ENCODE results near the gene HABP2.

HABP2 gene

DNA sequence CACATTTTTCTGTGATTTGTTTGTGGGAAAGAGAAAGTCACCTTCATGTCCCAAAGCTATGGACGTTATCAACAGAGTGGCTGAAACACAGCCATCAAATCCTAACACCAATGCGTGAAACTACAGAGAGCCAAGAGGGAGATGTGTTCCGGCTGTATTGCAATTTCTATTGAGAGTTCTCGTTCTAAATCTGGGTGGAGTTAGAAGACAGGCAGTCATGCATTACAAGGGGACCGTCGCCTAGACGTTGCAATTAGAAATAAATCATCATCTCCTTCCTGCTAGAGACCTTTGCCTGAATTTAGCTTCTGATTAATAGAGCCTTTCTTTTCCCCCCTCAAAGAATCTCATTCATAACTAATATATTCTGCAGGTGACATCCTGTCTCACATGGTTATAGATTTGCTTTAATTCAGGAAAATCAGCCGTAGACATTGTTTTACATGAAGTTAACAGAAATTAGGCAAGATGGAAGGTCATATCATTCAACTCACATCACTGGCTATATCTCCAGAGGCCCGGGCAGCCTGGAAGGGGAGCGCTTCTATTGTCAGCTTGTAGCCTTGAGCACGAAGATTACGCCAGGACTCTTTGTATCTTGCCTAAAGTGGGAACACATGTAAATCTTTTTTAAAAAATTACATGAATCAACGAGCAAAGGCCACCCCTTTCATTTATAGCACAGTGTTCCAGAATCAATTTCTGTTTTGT is 52.6 kb downstream of the HABP2 start:
- no peak for DNase-seq

DNA sequence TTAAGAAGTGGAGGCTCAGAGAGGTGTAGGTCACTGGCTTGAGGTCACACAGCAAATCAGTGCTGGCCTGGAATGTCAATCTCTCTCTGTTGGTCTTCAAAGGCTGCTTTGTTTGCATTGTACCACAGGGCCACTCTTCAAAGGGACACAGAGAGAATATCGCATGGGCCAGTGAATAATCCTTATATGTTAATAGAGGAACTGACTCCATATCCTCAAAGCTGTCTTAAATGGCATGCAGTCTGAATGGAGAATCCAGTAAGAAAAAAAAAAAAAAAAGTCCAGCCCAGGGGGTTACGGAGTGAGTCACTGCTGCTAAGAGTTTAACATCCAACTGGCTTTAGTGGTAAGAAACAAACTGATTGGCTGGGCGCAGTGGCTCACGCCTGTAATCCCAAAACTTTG is 56.9 kb downstream of the HABP2 start:
- DNase-seq, result no peak

DNA sequence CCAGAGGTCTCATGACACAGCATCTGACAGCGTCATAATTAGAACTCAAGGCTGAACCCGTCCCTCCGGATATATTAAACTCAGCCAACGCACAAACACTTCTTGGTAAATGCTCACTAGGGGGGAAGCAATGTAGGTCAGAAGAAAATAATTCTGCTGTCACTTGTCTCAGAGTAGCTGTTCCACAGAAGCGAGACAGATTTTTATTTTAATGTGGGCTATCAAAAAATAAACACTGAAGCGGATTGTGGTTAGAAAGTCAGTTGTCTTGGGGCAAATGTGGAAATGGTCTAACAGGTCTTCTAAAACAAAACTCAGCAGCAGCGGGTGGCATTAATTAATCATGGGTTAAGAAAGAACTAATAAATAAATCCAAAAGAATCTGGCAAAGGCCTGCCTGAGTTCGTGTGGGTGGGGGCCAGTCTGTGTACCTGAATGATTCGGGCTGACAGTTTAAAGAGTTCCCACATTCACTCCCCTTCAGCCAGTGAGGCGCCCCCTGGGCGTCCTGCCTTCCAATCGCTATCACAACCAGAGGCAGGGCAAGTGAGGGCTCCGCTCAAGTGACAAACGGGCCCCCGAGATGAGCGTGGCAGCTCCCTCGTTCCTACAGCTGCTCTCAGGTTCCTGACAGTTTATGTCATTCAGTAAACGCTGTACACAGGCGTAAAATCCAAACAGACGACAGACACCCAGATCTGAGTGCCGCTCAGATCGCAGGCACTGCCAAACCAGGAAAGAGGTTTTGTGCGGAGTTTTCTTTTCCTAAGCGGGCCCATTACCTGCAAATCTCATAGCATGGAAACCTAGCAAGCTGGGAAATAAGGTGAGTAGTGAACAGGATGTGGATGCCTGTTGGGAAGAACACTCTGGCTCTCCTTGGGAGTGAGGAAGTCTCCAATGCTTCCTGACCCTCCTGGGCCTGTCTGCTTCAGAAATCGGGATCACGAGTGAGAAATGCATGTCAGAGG is 58.1 kb downstream of the HABP2 start:
- no peak for DNase-seq

DNA sequence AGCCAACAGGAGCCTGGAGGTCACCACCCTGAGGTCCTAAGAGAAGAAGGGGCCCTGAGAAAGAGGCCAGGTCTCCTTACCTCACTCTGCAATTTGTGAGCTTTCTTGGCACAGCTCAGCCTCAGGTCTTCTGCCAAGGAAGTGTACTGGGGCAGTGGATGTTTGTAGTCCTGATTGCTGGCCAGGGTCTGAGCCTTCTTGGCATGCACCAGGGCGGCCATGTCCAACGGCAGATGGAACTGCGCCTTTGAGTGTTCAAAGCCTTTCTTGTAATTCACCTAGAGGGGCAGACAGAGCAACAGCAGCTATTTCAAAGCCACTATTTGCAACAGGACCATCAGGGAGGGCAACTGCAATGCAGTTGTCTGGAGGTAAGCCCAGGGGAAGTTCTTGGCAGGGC is 59.3 kb downstream of the HABP2 start:
- DNase-seq, result no peak

DNA sequence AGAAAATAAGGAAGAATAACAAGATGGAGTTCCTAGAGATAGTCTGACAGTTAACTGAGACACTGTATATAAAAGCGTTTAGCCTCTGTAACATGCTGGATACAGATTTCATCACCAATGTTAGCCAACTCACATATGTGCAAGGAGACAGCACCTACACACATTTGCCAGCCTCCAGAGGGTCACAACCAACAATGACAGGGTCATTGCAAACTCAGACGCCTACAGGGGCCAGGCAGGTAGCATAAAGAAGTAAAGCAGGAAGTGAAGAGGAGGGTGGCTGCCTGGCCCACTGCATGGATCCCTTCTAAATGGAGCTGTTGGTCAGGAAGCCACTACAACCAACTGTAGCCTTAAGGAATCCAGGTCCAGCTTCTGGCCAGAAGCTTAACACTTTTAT is 60.6 kb downstream of the HABP2 start:
- no peak for DNase-seq

DNA sequence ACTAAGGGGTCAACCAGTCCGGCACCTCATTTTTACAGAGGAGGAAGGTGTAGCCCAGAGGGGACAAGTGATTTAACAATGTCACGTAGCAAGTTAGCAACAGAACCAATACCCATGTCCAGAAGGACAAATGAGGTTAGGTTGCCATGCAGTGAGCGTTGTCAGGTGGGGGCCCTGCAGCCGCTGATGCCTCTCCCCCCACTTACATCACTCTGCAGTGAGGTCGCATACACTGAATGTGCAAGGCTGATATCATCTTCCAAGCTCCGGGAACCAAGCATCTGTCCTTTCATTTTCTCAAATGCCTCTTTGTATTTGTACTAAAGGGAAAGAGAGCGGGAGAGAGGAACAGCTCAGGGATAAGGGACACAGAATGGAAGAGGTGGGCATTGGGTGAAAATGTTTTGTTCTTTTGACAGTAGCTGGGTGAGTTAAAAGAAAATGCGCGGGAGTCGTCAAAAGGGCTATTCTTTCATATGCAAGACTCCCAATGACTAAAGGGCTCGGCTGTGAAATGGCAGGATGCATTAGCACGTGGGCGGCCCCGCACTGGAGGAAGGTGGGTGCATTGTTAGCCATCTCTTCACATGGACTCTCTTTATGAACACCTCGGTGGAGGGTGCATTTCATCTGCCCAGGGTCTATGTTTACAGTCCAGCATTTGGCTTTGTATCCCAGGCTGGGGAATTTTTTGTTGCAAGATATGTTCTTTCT is 61.3 kb downstream of the HABP2 start:
- no peak for DNase-seq

DNA sequence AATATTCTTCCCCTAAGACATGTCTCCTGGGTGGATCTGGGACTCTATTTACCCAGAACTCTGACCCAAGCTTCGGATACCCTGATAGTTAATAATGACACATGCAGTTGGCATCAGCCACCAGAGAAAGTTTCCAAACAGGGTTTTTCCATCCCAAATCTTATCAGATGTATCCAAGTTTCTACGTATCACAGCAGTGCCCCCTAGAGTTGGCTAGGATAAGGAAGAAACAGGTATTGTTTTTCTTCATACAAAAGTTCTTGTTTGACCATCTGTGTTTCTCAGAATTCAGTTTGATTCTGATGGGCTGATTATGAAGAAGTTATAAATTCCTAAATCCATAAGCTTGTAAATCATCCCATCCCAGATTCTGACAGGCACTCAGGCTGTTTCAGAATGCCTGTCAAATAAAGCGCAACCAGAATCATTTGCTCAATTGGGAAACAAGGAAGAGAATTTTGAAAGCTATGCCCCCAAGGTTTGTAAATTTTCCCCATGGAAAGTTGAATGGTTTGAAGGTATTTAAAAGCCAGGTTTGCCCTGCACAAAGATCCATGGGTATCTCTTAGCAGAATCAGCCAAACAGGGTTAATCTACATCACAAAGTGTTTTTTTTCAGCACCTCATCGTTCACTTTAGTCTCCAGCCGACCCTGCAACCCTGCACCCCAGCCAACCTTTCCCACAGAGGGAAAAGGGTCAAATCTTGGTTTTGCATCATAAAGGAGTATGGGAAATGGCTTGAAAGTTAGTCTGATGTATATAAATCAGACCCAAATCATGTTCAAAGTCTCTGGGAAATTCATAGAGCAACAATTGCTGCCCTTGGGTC is 63.6 kb downstream of the HABP2 start:
- DNase-seq, result no peak

DNA sequence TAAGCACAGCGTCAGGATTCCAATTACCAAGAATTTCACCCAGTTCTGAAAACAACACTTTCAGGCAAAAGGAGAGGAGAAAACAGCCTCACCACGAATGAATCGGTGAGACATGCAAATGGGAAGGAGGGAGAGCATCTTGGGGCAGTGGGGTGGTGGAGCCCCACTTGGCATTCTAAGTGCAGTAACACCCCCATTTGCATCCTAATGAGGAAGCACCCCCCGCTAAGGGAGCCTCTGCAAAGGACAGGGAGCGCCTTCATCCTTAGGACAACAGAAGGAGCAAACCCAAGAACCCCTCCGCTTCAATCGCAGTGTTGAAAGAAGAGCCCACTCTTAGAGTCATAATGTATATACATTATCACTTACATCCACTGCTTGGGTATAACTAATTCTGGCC is 64.2 kb downstream of the HABP2 start:
- DNase-seq, result no peak

DNA sequence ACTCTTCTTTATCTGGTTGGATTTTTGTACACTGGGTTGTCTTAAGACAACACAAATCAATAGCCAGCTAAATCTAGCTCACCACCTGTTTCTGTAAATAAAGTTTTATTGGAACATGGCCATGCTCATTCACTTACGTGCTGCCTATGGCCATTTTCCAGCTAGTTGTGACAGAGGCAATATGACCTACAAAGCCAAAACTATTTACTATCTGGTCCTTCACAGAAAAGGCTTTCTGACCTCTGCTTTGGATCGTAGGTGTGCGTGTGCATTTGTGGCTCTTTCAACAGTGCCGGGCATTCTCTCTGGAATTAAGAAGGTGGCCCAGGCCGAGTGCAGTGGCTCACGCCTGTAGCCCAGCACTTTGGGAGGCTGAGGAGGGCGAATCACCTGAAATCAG is 65.5 kb downstream of the HABP2 start:
- DNase-seq, result no peak

DNA sequence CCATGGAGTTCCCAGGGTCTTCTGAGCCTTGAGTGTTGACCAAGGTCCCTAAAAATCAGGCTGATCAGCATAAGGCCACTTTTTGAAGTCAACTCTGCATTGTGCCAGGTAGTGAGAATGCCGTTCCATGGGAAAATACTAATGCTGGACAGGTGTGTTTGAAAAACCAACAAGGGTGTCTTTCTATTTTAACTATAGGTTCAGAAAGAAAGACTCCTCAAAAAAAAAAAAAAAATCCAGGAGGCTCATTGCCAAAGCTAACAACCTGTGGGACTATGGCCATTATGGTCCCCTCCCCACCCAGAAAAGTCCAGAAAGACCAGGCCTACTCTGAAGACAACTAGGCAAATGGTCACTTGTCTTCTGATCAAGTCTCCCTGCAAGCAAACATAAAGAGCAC is 66.5 kb downstream of the HABP2 start:
- DNase-seq, result no peak

DNA sequence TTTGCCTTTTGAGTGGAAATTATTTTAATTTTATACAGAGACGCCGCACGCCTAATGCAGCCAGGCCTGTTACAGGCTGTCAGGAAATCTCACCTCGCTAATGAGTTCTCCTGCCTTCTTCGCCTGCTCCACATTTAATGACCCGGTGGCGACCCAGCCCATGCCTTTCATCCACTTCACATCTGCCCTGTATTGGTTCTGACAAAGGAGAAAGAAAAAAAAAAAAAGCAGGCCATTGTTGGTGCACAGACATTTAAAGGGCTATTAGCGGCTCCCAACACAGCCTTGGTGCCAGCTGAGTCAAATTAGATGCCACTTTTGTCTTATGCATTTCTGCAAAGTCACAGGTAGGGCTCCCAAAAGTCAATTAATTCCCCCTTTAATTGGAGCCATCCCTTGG is 67.7 kb downstream of the HABP2 start:
- DNase-seq, result no peak

DNA sequence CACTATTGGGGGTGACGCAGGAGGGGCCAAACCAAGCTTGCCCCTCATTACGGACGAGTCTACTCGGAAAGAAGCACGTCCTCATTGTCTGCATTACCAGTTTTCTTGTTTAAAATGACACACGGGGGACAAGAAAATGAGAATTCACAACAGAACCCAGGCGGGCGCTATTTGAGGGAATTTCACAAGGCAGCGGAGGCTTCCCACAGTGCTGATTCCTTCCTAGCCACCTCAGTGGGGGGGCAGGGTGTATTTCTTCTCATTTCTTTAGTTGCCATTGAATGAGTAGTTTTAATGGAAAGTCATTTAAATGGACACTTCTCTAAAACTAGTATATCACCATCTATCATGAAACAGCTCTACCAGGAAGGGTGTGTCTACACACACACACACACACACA is 68.1 kb downstream of the HABP2 start:
- no peak for DNase-seq

DNA sequence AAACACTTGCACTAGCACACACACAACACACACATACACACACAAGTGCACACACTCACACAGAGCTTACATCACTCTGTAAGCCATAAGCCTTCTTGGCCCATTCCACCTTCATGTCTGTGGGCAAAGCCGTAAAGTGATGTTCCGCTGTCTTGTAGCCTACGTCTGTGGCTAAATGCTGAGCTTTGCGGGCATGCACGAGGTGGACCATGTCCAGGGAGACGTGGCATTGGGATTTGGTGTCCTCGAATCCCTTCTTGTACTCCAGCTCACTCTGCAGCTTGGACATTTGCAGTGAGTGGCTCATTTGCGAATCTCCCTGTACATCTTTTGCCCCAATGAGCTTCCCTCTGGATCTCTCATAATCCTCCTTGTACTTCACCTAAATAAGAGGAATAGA is 68.9 kb downstream of the HABP2 start:
- DNase-seq, result no peak

DNA sequence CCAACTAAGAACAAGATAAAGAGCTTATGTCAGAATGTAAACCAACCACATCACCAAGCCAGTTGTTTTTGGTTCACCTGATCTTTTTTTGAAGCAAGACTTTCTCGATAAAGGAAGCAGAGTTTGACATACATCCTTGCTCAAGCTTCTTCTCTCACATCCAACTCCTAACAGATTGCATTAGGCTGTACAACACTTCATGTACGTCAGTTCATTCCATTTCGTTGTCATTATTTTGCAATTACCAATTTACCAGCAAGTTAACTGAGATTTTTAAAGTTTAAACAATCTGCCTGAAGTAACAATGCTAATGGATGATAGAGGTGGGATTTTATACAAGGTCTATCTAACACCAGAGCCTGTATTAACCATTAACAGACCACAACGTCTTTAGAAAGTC is 70.0 kb downstream of the HABP2 start:
- DNase-seq, result no peak

DNA sequence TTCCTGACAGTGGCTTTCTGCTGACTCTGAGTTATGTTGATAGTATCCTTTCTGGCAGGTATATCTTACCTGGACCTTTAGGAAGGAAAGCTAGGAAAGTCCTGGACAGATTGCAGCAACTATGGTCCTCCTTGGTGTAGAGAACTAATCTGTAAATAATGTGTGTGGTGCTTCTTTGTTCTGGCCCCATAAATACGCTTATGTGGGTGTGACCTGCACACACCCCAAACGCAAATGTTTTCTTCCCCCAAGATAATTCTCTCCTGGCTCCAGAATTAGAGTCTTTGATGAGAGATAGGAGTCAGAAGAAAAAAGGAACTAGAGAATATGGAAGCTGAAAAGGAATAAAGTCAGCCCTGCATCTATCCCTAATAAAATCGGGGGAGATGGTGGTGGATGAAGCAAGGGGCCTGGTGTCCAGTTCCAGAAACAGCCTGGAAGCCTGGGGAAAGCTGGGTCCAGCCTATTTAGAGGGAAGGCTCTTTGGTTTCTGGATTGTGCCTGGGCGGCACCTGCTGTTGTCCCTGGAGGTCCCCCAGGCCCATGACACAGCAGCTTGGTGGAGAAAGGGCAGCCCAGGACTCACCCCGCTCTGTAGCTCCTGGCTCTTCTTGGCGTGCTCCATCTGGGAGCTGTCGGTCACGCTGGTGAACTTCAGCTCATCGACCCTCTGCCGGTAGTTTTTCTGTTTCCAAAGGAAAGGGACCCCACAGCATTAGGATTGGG is 72.8 kb downstream of the HABP2 start:
- no peak for DNase-seq

DNA sequence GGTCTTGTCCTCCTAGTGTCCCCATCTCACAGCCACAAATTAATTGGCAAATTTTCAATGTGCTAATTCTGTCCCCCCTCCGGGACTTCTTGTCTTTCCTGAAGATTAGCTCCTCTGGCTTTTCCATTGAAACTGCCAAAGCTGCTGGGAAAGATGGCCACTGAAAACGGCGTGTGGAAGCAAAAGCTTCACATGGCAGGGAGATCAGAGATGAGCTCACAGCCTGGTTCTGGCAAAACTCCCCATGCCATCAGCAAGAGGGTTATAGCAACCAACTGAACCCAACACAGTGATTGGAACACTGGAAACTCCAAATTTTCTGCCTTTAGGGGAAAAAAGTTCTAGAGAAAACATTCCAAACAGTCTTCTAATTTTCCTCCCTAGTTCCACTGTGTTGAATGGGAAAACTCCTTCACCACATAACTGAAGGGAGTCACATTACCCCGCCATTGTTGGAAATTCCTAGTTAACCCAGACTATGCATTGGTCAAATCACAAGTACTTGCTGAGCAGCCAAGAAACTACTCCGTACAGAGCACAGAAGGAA is 74.0 kb downstream of the HABP2 start:
- no peak for DNase-seq

DNA sequence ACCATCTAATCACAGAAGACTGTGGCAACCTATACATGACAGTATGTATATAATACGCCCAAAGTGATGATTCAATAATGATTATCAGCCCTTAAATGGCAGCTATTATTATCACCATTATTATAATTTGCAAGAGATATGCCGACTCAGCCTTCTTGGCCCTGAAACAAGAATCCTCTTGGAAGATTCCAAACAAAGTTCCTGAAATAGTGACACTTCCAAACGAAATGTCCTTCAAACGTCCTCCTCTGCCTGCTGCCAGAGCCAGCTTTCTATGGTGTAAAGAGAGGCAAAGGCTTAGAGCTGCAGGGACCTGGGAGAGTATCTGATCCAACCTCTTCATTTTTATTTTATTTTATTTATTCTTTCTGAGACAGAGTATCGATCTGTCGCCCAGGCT is 75.0 kb downstream of the HABP2 start:
- no peak for DNase-seq

DNA sequence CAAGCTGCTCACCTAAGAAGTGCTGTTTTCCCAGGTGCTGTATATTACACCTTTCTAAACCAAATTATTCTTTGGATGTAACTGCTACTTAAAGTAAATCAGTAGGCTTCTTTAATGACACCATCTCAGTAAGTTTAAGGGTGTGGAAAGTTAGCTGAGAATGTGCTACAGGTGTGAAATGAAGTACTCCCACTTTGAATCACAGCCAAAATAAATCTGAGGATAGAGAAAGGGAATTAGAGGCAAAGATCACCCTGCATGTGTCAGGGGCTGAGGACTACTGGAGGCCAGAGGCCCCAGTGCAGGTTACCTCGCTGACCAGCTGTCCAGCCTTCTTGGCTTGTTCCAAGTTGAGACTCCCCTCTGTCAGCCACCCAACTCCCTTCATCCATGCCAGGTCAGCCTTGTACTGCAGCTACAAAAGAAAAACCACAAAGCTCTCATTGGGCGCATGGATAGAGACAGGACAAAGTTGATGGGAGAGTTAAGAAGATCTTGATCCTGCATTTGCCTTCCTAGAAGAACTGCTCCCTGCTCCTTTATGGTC is 75.8 kb downstream of the HABP2 start:
- DNase-seq, result no peak

DNA sequence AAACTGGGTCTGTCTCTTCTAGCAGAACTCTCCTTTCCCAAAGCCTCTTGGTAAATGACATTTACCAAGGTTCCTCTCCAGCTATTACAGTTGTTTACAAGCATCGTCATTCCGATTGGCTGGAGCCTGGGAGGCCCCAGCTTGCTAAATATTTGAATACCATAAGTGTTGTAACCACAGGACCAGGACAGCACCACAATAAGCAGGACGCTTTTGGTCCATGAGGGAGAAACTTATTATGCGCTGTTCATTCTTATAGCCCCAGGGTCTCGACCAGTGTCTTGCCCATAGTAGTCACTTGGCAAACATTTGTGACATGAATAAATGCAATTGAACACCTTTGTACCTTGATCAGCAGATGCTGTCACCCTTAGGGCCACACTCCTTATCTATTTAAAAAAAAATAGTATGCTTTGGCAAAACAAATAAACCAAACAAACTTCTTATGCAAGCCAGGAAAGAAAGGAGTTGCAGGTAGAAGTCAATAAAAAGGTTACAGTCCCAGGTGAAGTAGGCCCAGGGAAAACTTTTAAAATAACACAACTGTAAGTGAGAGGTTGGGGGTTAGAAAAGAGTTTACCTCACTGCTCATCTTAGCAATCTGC is 78.2 kb downstream of the HABP2 start:
- no peak for DNase-seq

DNA sequence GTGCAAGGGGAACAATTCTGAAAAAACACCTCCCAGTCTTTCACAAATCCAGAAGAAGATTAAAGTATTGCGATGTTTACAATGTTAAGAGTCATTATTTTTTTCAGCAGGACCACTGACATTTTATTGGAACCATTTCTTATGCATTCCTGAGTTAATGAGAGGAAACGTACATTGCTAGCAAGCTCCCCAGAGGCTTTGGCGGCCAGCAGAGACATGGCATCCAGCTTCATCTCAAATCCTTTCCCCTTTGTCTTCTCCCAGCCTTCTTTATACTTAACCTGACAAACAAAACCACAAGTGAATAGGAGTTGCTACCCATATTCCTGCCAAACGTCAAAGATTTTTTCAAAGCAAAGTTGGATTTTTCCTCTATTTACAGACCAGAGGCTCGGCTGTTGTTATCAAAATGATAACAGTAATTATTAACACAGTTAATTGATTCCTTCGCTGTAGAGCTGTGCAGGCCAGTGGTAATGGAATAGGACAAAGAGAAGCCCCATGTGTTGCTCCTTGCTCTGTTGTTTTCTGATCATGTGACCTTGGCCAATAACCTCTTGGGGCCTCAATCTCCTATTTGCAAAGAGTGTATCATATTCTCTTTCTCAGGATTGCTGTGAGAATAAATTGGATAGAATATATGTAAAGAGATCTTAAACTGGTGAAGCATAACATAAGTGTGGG is 79.0 kb downstream of the HABP2 start:
- no peak for DNase-seq
